ENCODE data around the gene PODNL1.

GRCh38 chr19:13913352-13913751, 24.9 kb downstream of the PODNL1 start:
- TF ChIP-seq, protein P1, sequence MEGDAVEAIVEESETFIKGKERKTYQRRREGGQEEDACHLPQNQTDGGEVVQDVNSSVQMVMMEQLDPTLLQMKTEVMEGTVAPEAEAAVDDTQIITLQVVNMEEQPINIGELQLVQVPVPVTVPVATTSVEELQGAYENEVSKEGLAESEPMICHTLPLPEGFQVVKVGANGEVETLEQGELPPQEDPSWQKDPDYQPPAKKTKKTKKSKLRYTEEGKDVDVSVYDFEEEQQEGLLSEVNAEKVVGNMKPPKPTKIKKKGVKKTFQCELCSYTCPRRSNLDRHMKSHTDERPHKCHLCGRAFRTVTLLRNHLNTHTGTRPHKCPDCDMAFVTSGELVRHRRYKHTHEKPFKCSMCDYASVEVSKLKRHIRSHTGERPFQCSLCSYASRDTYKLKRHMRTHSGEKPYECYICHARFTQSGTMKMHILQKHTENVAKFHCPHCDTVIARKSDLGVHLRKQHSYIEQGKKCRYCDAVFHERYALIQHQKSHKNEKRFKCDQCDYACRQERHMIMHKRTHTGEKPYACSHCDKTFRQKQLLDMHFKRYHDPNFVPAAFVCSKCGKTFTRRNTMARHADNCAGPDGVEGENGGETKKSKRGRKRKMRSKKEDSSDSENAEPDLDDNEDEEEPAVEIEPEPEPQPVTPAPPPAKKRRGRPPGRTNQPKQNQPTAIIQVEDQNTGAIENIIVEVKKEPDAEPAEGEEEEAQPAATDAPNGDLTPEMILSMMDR (IDR thresholded peaks at IDR 0.05; ENCODE audit: borderline replicate concordance, extremely low read depth, low read length, poor library complexity, severe bottlenecking), result no peak
- no peak for TF ChIP-seq EZH2 (IDR thresholded peaks at IDR 0.05; ENCODE audit: borderline replicate concordance, low read depth, low read length, severe bottlenecking)

Data from DND-41 (cell line).